HL-60/S4 treated with phorbol 12-myristate 13-acetate at 8.2 ng/mL for 4 days and 3 days (cell line): ENCODE data around the gene TRIM63.

Source experiments
- in situ Hi-C: fragments of 300-500 bp; cut with MboI; formaldehyde crosslinking; loops from 2 replicates; pipeline ENCODE4 v1.15.0; 2022; ENCODE audit warnings: low sequenced_read_pairs

TRIM63 gene

GRCh38 chr1:26058052-26058595 is 9.3 kb downstream of the TRIM63 start:
- in situ Hi-C loops: no loop called here

GRCh38 chr1:26057189-26057588 is 10.2 kb downstream of the TRIM63 start:
- in situ Hi-C loops: no loop called here

GRCh38 chr1:26055041-26055440 is 12.4 kb downstream of the TRIM63 start:
- in situ Hi-C loops: no loop called here

GRCh38 chr1:26053718-26054560 is 13.5 kb downstream of the TRIM63 start:
- in situ Hi-C loops: no loop called here

- in situ Hi-C loops: no loop called here
Measured at GRCh38 chr1:26050248-26050640, 17.2 kb downstream of the TRIM63 start.

GRCh38 chr1:26049531-26050247 is 17.7 kb downstream of the TRIM63 start:
- in situ Hi-C loops: no loop called here

GRCh38 chr1:26047278-26047874 is 20.1 kb downstream of the TRIM63 start:
- in situ Hi-C loops: no loop called here

GRCh38 chr1:26046246-26047095 is 21.0 kb downstream of the TRIM63 start:
- in situ Hi-C loops: no loop called here

- in situ Hi-C loops: no loop called here
Measured at GRCh38 chr1:26045722-26046245, 21.6 kb downstream of the TRIM63 start, which contains the start of gene SLC30A2. TSS of gene SLC30A2 (minus strand) at chr1:26046118. CDS start at chr1:26045896, 222 bp downstream.

- in situ Hi-C loops: no loop called here
Measured at GRCh38 chr1:26044971-26045721, 22.3 kb downstream of the TRIM63 start.

GRCh38 chr1:26044414-26044813 is 23.0 kb downstream of the TRIM63 start:
- in situ Hi-C loops: no loop called here

- in situ Hi-C loops: no loop called here
Measured at GRCh38 chr1:26043765-26044164, 23.7 kb downstream of the TRIM63 start.

GRCh38 chr1:26041978-26042377 is 25.5 kb downstream of the TRIM63 start:
- in situ Hi-C loops: no loop called here

- in situ Hi-C loops: no loop called here
Measured at GRCh38 chr1:26041401-26041800, 26.0 kb downstream of the TRIM63 start.

GRCh38 chr1:26038904-26039303 is 28.5 kb downstream of the TRIM63 start:
- in situ Hi-C loops: no loop called here

GRCh38 chr1:26038477-26038876 is 29.0 kb downstream of the TRIM63 start:
- in situ Hi-C loops: no loop called here

GRCh38 chr1:26037904-26038303 is 29.5 kb downstream of the TRIM63 start:
- in situ Hi-C loops: no loop called here

- in situ Hi-C loops: no loop called here
Measured at GRCh38 chr1:26036756-26037281, 30.6 kb downstream of the TRIM63 start.
